GM19043 (cell line): ENCODE results near the gene CCDC192.

Experiments
- ATAC-seq: cut with Tn5 transposase; IDR thresholded peaks from one replicate; pipeline ENCODE4 v1.9.1; 2021; ENCODE audit warnings: low read depth; ENCODE audit not compliant: unreplicated experiment

The CCDC192 gene

GRCh38 chr5:127910307-127910956, 207.2 kb downstream of the CCDC192 start:
- ATAC-seq: no peak

DNA sequence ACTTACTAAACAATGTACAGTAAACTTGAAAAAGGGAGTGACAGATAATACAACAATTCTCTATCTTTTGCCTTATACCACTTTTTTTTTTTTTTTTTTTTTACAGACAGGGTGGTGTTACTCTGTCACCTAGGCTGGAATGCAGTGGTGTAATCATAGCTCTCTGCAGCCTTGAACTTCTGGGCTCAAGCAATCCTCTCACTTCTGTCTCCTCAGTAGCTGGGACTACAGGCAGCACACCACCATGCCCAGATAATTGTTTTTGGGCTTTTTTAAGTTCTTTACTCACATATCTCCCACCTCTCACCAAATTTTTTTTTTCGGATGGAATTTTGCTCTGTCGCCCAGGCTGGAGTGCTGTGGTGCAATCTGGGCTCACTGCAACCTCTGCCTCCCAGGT, 208.4 kb downstream of the CCDC192 start:
- ATAC-seq: no peak

DNA sequence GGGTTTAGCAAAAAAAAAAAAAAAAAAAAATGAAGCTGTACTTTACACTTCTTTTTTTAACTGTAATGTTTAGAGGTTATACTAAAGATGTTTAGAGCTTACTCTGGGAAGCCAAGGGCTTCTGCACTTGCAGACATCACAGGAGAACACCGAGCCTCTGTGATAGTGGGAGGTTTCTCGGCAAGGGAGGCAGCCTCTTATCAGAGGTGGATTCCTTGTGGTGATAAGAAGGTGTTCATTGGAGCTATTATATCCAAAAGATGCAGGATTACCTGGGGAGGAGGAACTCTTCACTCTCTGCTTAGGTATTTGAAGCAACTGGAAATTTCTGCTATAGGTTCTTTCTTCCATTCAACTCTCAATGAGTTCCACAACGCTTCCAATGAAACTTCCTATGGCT, 209.2 kb downstream of the CCDC192 start:
- ATAC-seq: no peak

DNA sequence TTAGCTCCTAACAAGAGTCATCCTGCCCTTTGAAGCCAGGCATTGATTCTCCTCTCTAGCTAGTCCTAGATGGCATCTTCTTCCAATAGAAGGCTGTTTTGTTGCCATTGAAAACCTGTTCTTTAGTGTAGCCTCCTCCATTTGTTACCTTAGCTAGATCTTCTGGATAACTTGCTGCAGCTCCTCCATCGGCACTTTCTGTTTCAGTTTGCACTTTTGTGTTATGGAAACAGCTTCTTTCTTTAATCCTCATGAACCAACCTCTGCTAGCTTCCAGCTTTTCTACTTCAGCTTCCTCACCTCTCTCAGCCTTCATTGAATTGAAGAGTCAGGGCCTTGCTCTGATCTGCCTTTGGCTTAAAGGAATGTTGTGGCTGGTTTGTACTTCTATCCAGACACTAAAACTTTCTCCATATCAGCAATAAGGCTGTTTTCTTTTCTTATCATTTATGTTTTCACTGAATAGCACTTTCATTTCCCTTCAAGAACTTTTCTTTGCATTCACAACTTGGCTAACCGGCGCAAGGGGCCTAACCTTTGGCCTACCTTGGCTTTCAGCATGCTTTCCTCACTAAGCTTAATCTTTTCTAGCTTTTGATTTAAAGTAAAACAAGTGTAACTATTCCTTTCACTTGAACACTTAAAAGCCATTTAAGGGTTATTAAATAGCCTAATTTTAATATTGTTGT, 213.8 kb downstream of the CCDC192 start:
- ATAC-seq: no peak

- no peak for ATAC-seq
These were observed 216.0 kb downstream of the CCDC192 start for GRCh38 chr5:127919006-127919796.

DNA sequence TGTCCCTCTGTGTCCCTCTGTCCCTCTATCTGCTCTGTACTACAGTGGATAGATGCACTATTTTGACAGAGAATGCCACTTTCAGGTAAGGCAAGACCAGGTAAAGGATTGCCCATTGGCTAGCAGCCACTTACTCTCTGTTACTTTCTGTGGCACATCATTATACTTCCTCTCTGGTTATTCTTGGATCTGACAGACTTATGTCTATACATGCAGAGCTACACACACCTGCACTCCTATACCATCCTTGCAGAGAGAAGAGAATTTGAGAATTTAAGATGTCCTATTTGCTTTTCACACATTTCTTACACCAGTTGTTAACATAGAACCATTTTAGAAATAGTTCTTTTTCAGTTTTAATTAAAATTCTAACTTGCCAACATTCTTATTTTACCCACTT, 216.6 kb downstream of the CCDC192 start:
- ATAC-seq: no peak

- ATAC-seq: no peak
These were observed 217.7 kb downstream of the CCDC192 start for GRCh38 chr5:127920936-127921335.

DNA sequence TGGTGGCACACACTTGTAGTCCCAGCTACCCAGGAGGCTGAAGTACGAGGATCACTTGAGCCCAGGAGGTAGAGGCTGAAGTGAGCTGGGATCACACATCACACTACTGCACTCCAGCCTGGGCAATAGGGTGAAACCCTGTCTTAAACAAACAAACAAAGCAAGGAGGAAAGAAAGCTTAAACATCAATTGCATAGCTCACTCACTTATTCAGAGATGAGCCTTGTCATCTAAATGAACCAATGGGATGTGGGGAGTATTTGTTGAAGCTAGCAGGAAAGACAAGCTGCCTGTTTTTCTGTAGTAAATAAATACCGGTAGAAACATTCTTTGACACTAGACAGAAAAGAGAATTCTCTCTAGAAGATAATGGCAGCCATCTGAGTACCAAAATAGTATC, 219.4 kb downstream of the CCDC192 start:
- ATAC-seq: no peak

- ATAC-seq: no peak
These were observed 220.8 kb downstream of the CCDC192 start for GRCh38 chr5:127923804-127924570.

- ATAC-seq: no peak
These were observed 221.4 kb downstream of the CCDC192 start for GRCh38 chr5:127924606-127925005.

DNA sequence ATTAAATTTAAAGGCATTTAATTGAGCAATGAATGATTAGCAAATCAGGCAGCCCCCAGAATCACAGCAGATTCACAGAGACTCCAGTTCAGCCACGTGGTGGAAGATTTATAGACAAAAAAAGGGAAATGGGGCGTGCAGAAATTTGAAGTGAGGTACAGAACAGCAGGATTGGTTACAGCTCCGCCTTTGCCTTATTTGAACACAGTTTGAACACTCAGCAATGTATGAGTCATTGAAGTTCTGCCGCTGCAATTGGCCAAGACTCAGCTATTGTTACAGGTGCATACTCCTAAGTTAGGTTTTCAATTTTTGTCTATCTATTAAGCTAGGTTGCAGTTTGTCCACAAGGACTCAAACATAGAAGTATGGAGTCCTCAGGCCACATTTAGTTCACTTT, 222.7 kb downstream of the CCDC192 start:
- ATAC-seq: no peak

GRCh38 chr5:127926974-127927373, 223.8 kb downstream of the CCDC192 start:
- no peak for ATAC-seq

DNA sequence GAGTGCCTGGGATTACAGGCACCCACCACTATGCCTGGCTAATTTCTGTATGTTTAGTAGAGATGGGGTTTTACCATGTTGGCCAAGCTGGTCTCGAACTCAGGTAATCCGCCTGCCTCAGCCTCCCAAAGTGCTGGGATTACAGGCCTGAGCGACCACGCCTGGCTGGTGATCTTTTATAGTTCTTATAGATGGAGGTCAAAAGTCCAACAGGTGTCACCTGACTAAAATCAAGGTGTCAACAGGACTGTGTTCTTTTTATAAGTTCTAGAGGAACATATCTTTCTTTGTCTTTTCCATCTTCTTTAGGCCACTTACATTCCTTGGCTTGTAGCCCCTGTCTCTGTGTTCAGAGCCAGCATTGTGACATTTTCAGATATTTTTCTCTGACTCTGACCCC, 224.9 kb downstream of the CCDC192 start:
- ATAC-seq: no peak

GRCh38 chr5:127930311-127930710, 227.1 kb downstream of the CCDC192 start:
- ATAC-seq: no peak

DNA sequence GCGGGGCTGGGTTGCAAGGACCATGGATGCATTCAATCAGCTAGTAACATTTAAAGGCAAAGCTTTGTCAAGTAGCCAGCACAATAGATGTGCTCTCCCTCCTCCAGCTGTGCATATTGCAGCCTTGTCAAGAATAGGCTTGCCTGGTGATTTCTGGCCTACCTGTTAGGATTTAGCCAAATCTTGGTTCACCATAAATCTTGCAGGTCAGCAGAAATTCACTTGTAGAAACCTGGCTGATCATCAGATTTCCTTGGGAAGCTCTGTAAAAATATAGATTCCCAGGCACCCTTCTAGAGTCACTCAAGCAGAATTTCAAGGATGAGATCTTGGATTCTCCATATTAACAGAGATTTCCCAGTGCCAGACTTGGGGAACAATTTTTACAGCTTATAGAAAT, 228.2 kb downstream of the CCDC192 start:
- no peak for ATAC-seq

DNA sequence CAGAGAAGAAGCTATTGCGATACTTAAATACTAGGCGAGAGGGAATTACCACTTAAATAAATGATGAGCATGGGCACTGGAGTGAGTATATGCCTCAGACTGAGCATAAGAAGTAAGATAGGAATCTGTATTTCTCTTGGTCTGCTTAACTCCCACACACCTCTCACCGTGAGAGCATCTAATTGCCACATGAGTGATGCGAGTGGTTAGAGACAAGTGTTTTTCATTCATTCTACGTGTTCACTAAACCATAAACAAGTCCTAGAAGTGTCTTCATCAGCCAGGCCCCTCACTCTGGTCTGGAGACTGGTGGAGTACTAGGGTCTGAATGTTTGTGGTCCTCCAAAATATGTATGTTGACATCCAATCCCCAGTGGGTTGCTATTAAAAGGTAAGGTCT, 230.2 kb downstream of the CCDC192 start:
- ATAC-seq: no peak

DNA sequence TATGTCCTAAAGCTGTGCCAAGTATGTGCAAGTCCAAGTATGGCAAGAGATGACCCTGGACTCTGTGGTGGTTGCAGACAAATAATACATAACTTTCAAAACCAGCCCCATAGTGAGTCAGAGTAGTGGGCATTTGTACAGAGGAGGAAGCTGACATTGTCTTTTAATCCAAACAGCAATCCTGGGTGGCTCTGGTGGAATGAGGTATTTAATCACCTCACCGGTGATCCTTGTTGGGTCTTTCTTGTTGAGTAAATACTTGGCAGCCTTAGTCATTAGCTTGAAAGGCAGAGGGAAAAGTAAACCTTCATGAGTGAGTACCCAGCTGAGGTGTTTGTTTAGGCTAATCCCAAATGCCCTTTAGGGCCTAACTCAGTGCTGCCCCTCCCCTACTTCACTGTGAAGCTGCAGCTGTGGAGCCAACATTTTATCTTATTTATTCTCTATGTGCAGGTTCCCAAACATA, 231.6 kb downstream of the CCDC192 start:
- ATAC-seq: no peak

- no peak for ATAC-seq
These were observed 232.2 kb downstream of the CCDC192 start for GRCh38 chr5:127935398-127935797.

DNA sequence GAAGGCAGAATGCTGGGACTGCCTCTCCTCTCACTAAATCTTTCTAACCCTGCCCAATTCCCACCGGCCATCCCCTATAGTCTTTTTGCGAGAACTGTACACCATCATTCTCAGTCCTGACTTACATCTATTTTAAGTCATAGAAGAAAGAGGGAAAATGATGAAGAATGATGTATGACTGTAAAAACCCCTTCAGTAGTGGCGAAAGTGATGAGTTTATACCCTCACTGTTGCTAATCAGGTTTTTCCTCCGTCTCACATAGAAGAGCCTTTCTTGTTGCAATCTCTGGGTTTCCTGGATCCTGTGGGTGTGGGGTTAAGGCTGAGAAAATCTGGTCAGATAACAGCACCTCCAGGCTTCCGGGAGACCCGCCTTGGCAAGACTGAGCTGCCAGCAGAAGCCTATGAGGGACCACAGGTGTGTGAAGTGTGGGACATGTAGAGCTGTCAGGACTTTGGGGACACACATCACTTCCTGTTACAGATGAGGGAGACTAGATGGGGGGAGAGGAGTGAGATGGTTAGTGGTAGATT, 233.3 kb downstream of the CCDC192 start:
- no peak for ATAC-seq

GRCh38 chr5:127938746-127939145, 235.6 kb downstream of the CCDC192 start:
- ATAC-seq: no peak

- ATAC-seq: no peak
These were observed 237.7 kb downstream of the CCDC192 start for GRCh38 chr5:127940854-127941253.
